Suppressor macrophage treated with lipopolysaccharide for 1 hour (primary cell): ENCODE results near the gene ACVR1.
"Not testable (repeated sequence)": the region's sequence is repeated elsewhere in the genome, so short reads cannot be mapped to it uniquely, and the experiment has no call there.

Experiments used
- DNase-seq, 3 donors: peaks; one replicate each; pipeline ENCODE4 v3.0.0-alpha.2; 2020 to 2022

ACVR1 gene

DNA sequence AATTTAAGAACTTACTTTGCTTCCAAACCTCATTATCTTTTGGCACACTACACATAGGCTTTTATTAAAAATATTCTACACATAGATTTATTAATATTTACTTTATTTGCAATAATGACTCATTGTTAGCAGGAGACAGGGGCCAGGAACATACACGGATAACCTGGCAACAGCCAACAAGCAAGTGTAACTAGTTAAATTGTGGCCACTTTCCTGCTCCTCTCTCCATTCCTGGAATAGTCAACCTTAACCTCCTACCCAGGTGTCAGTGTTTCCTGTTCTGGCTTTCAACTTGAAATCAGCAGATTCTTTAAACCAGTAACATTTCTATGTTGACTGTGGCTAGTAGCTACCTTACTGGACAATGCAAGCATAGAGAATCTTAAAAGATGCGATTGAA is 26.5 kb downstream of the ACVR1 start:
- DNase-seq, result no peak

GRCh38 chr2:157848213-157848612 is 27.9 kb downstream of the ACVR1 start:
- no peak for DNase-seq

- DNase-seq, result no peak
Measured at GRCh38 chr2:157845081-157845480, 31.0 kb downstream of the ACVR1 start.

GRCh38 chr2:157843935-157844334 is 32.2 kb downstream of the ACVR1 start:
- DNase-seq, result no peak

DNA sequence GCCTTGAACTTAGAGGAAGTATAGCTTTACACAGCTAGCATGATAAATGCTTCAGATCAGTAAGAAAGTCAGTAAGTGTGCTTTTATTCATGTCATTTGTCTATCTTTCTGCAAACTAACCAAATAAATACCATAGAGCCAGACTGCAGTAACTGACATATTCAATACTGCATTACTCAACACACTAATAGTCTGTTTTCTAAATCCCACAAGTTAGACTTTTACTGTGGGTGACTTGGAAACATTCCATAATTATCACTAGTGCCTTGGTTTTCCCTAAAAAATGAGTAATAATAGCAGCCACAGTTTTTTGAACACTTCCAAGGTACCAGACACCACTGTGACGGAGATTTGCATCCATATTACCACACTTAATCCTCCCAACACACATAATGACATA is 33.0 kb downstream of the ACVR1 start:
- no peak for DNase-seq

DNA sequence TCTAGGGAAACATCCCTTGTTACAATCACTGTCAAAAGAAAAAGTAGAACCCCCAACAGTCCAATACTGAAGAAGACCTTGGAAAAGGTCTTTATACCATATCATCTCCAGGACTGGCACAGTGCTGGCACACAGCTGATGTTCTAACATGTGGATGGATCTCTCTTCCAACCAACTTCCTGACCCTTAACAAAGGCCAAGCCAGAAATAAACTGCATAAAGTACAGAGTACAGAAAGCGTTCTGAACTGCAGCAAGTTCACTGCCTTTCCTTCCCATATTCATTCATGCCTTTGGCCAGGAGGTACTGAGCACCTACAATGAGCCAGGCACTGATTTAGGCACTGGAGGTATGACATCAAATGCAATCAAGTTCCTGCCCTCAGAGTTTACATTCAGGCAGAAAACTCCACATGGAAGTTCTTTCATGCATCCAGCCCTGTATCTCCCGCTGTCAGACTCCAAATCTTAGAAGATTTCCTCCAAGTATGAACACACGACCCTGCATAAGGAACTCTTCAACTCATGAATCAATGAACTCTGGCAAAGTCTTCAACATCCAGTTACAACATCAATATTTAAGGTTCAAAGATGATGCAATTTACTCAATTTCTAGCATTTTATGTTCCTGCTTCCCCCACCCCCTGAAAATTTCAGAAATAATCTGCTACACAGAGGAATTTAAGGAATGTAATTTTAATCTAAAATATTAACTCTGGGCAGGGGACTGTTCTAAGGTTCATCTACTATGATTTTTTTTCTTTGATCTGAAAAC is 33.8 kb downstream of the ACVR1 start:
- DNase-seq, result no peak

- DNase-seq, result no peak
Measured at GRCh38 chr2:157841485-157841884, 34.6 kb downstream of the ACVR1 start.

GRCh38 chr2:157840568-157841156 is 35.5 kb downstream of the ACVR1 start:
- no peak for DNase-seq

DNA sequence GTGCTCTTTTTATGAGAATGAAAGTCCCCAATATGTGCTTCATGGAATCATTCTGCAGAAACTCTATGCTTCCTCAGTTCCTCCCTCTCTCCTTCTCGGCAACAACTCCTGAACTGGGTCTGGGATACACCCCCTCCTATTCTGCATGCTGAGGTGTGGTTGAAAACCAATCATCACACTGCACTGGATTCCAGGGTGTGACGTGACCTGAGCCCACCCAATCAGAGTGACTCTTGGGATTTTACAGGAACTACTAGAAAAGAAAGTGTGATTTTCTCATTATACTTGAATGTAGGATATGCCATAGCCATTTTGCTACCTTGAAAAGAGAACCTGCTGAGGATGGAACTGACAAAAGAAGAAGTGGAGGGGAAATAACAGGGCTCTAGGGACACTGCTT is 36.3 kb downstream of the ACVR1 start:
- no peak for DNase-seq

- no peak for DNase-seq
Measured at GRCh38 chr2:157839162-157839801, 36.8 kb downstream of the ACVR1 start.

DNA sequence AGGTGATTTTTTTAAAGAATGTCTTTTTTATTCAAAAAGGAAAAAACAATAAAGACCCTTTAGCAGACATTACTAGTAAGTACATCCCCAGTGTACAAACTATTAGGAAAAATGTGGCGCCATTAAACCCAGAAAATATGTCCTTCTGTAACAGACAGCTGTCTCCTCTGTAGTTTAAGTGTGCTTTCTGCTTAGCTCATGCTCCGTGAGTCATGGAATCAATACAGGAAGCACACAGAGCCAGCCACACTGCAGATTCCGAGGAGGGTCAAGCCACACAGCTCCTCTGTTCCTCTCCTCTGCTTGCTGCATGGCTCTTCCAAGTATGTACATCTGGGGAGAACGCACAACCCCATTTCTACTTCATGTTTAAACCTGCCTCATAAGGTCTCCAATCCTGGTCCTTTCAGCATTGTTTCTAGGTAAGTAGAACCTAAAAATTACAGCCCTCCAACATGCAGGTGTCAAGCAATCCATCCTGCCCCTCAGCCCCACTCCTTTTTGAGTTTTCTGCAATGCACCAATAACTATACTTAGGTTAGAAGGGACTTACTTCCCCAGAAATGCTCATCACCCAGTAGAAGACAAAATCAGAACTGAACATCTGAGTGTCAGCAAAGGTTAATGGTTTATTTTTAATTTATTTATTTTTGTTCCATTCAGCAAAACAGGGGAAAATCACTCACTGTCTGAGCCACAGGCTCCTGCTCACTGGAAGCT is 37.5 kb downstream of the ACVR1 start:
- peak; percentile 80 to 85 (median 84) for DNase-seq

DNA sequence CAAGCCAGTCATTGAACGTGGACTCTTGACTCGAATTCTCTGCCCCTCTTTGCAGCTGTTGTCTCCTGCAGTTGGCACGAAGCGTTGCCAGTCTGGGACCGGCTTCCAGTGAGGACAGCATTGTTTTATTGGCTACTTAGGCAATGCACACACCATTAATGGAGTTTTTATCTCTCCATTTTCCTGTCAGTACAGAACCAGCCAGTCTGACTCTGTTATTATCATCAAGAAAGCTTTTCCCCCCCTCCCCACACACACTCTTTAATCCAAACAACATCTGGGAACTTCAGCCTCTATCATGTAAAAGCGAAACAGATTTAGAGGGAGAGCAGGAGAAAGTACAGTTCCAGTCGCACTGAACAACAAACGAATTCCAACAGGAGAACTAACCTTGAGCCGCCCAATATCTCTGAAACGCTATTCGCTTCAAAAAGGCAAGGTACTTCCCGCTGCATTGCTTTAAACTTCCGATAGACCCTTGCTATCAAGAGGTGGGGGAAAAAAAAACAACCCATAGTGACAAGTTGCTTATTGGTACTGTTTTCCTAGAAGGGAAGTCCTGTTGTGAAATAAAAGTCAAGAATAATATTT is 38.2 kb downstream of the ACVR1 start:
- peak in 2 of 3 donors; percentile 22 to 57 for DNase-seq

GRCh38 chr2:157836531-157836930 is 39.6 kb downstream of the ACVR1 start:
- no peak for DNase-seq

- no peak for DNase-seq
Measured at GRCh38 chr2:157835425-157835824, 40.7 kb downstream of the ACVR1 start.

DNA sequence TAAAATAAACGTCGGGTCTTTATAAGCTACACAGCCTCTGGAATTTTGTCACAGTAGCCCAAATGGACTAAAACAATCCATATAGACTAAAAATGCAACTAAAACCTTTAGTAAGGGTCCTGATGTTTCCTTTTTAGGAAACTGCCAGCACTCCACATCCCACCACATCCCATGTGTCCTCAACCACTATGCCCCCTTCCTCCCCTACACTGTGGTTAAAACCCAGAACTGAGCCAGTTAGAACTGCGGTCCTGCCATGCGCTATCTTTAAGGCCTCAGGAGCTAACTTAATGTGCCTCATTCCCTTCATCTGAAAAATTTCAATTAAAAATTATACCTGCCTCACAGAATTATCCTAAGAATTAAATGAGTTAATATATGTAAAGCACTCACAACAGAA is 41.1 kb downstream of the ACVR1 start:
- DNase-seq, result no peak

GRCh38 chr2:157833721-157834120 is 42.4 kb downstream of the ACVR1 start:
- no peak for DNase-seq

DNA sequence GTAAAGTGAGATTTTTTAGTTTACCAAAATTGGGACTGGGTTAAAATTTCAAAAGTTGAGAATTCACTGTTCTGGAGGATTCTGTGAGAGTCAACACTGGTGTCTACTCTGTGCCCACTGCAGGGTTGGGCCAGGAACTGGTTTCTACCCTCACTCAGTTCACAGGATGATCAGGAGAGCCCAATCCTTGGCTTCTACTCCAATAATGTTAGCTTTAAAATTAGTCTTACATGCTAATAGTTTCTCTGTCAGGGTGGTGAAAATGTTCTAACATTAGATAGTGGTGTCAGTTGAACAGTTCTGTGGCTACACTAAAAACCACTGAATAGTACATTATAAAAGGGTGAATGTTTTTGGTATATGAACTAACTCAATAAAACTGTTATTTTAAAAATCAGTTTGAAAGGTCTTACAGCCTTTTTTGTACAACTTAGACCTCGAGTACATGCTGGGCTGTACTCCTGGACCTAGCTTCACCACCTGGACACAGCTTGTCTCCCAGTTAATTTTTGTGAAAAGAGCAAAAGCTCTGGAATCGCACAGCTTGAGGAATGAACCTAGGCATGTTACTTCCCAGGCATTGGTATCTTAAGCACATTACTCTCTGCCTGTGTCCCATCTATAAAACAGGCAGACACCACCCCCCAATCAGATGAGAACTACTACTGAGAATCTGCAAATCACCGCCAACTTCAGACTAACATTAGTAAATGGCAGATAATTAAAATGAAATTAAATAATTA is 44.4 kb downstream of the ACVR1 start:
- no peak for DNase-seq

- peak; percentile 80 to 96 (median 92) for DNase-seq
Measured at GRCh38 chr2:157830696-157831570, 45.2 kb downstream of the ACVR1 start.

- peak in 2 of 3 donors; percentile 22 to 39 for DNase-seq
Measured at GRCh38 chr2:157830266-157830665, 45.9 kb downstream of the ACVR1 start.

- no peak for DNase-seq
Measured at GRCh38 chr2:157827377-157827776, 48.8 kb downstream of the ACVR1 start.

GRCh38 chr2:157826644-157827043 is 49.5 kb downstream of the ACVR1 start:
- not testable (repeated sequence) for DNase-seq
